ENCODE measurements around the gene RCL1. TPM values are rescaled to one million over a fixed set of nuclear protein-coding genes. Genes with fewer than 3 reads are reported as not detected.
"Not testable (repeated sequence)": the region's sequence is repeated elsewhere in the genome, so short reads cannot be mapped to it uniquely, and the experiment has no call there.

RCL1 gene
- polyA plus RNA-seq, 1 of the 3 experiments (the other 2 are of a cell fraction) = 18.4 TPM

DNA sequence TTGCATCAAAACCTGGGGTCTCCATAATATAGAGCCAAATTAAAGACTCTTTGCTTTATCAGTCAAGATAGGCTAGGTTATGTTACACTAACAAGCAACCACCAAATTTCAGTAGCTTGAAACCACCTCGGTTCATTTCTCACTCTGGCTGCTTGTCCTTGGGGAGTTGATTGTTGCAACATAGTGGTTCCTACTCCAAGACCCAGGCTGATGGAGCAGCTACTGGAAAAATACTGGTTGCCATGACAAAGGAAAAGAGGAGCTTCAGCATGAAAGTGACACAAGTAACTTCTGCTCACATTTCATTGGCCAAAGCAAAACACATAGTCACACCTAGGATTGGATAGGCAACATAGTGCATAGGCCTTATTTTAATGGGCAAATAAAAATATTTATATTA lies 18.5 kb upstream of the RCL1 start:
- H3F3A ChIP-seq (replicated peaks; ENCODE audit: insufficient read depth) = no peaks in the 10 kb centered on the region
- H3K9ac ChIP-seq = no peak overlapping the region

GRCh38 chr9:4774958-4775357 lies 17.8 kb upstream of the RCL1 start:
- H3K36me3 ChIP-seq (replicated peaks in 1 of 2; ENCODE audit: control insufficient read depth in 1 of 2, insufficient read depth in 2 of 2, low read length in 1 of 2); H4K20me1 ChIP-seq (ENCODE audit: insufficient read depth); H2AFZ ChIP-seq (ENCODE audit: low read depth); H3K9ac ChIP-seq; H3K9me3 ChIP-seq; H3K9me2 ChIP-seq; DNase-seq; H3K27me3 ChIP-seq (ENCODE audit: insufficient read depth); H3K4me2 ChIP-seq; H3K27ac ChIP-seq (ENCODE audit: low read depth in 2 of 2, low read length in 1 of 2); H3K4me1 ChIP-seq (ENCODE audit: control insufficient read depth in 1 of 2, insufficient read depth in 2 of 2, low read depth in 1 of 2, low read length in 1 of 2); H3F3A ChIP-seq (replicated peaks; ENCODE audit: insufficient read depth); POLR2A ChIA-PET; H3K79me2 ChIP-seq (ENCODE audit: insufficient read depth); H3K4me3 ChIP-seq (ENCODE audit: low read depth in 2 of 2, low read length in 1 of 2): not testable (repeated sequence)
- CTCF ChIA-PET = interaction anchor here (2.8 kb wide), 1 partner anchor 12 kb away, joined by 14 read pairs; no protein-coding TSS in a partner anchor
- 30% methylated on average over 2 of the region's 2 CpGs for whole genome bisulfite sequencing (ENCODE audit: low lambda C conversion rate)

More for the DNA sequence above, 18.5 kb upstream of the RCL1 start:
- Histone ChIP-seq H4K20me1 (ENCODE audit: insufficient read depth) (no peaks in the 10 kb centered on the region), H3K4me2 (no peak overlapping the region), H3K9me2 (no peaks in the 10 kb centered on the region), H3K4me3 (ENCODE audit: low read depth in 2 of 2, low read length in 1 of 2) (no peak overlapping the region), H3K9me3 (no peaks in the 10 kb centered on the region), H3K4me1 (ENCODE audit: control insufficient read depth in 1 of 2, insufficient read depth in 2 of 2, low read depth in 1 of 2, low read length in 1 of 2) (no peaks in the 10 kb centered on the region), H3K79me2 (ENCODE audit: insufficient read depth) (no peaks in the 10 kb centered on the region), H2AFZ (ENCODE audit: low read depth) (no peak overlapping the region), H3K36me3 (replicated peaks in 1 of 2; ENCODE audit: control insufficient read depth in 1 of 2, insufficient read depth in 2 of 2, low read length in 1 of 2) (no peaks in the 10 kb centered on the region), H3K27ac (ENCODE audit: low read depth in 2 of 2, low read length in 1 of 2) (no peak overlapping the region), H3K27me3 (ENCODE audit: insufficient read depth) (no peaks in the 10 kb centered on the region)
- DNase-seq = no peak
- POLR2A ChIA-PET = no interaction called here
- TF ChIP-seq RAD21 (IDR thresholded peaks at IDR 0.05; ENCODE audit: low read length) (no peak), FOSL2 (IDR thresholded peaks at IDR 0.05; ENCODE audit: borderline replicate concordance, low read depth) (no peak), FOXJ3 (CRISPR knock-in tag; IDR thresholded peaks at IDR 0.05) (no peak), YY1 (IDR thresholded peaks at IDR 0.05; ENCODE audit: low read depth) (no peak), SIN3A (IDR thresholded peaks at IDR 0.05; ENCODE audit: borderline replicate concordance, low read depth, low read length) (no peak), NFIC (IDR thresholded peaks at IDR 0.05; ENCODE audit: borderline replicate concordance) (no peak), GATA2 (CRISPR knock-in tag; IDR thresholded peaks at IDR 0.05) (no peak), CHD2 (IDR thresholded peaks at IDR 0.05; ENCODE audit: low read length, partially characterized antibody) (no peak)
- TF ChIP-seq, protein P1, sequence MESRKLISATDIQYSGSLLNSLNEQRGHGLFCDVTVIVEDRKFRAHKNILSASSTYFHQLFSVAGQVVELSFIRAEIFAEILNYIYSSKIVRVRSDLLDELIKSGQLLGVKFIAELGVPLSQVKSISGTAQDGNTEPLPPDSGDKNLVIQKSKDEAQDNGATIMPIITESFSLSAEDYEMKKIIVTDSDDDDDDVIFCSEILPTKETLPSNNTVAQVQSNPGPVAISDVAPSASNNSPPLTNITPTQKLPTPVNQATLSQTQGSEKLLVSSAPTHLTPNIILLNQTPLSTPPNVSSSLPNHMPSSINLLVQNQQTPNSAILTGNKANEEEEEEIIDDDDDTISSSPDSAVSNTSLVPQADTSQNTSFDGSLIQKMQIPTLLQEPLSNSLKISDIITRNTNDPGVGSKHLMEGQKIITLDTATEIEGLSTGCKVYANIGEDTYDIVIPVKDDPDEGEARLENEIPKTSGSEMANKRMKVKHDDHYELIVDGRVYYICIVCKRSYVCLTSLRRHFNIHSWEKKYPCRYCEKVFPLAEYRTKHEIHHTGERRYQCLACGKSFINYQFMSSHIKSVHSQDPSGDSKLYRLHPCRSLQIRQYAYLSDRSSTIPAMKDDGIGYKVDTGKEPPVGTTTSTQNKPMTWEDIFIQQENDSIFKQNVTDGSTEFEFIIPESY (IDR thresholded peaks at IDR 0.05; ENCODE audit: borderline replicate concordance, low read depth) = no peak
- CTCF ChIA-PET = interaction anchor here (2.8 kb wide), 1 partner anchor 12 kb away, joined by 14 read pairs; no protein-coding TSS in a partner anchor
- 59% methylated on average over 1 of the region's 1 CpG for WGBS (ENCODE audit: low lambda C conversion rate)

GRCh38 chr9:4780651-4781050 lies 12.1 kb upstream of the RCL1 start:
- no peaks in the 10 kb centered on the region for H3K27me3 ChIP-seq (ENCODE audit: insufficient read depth)
- no peak overlapping the region for H3K27ac ChIP-seq (ENCODE audit: low read depth in 2 of 2, low read length in 1 of 2)
- WGBS (ENCODE audit: low lambda C conversion rate) = no CpG with 5 or more reads among the region's 1 CpG
- ChIA-PET CTCF (no interaction called here), POLR2A (no interaction called here)
- no peaks in the 10 kb centered on the region for H3K4me1 ChIP-seq (ENCODE audit: control insufficient read depth in 1 of 2, insufficient read depth in 2 of 2, low read depth in 1 of 2, low read length in 1 of 2)
- no peaks in the 10 kb centered on the region for H3K9me3 ChIP-seq
- no peak overlapping the region for H3K4me2 ChIP-seq
- TF ChIP-seq RFX5 (IDR thresholded peaks at IDR 0.05; ENCODE audit: low read length) (no peak), USF2 (IDR thresholded peaks at IDR 0.05; ENCODE audit: borderline replicate concordance, low read depth, low read length) (no peak)
- no peak overlapping the region for H3K4me3 ChIP-seq (ENCODE audit: low read depth in 2 of 2, low read length in 1 of 2)
- H4K20me1 ChIP-seq (ENCODE audit: insufficient read depth) = no peaks in the 10 kb centered on the region
- H3K9ac ChIP-seq = no peak overlapping the region
- no peaks in the 10 kb centered on the region for H3K36me3 ChIP-seq (replicated peaks in 1 of 2; ENCODE audit: control insufficient read depth in 1 of 2, insufficient read depth in 2 of 2, low read length in 1 of 2)
- no peaks in the 10 kb centered on the region for H3K79me2 ChIP-seq (ENCODE audit: insufficient read depth)
- DNase-seq = no peak
- no peak overlapping the region for H2AFZ ChIP-seq (ENCODE audit: low read depth)
- no peaks in the 10 kb centered on the region for H3K9me2 ChIP-seq
- H3F3A ChIP-seq (replicated peaks; ENCODE audit: insufficient read depth) = no peaks in the 10 kb centered on the region
